Cardiac atrium fibroblast (primary cell): ENCODE data around the gene LRPPRC. TPM values are rescaled to one million over a fixed set of nuclear protein-coding genes. Genes with fewer than 3 reads are reported as not detected.

ENCODE experiments used
- total RNA-seq: library from RNA; depleted of rRNA; stranded (reverse); fragments of >200 nt; gene quantifications from 2 replicates; pipeline ENCODE4 v1.2.3, GENCODE V29; 2015

LRPPRC gene
- 31.2 and 42.3 TPM in 2 replicates for total RNA-seq

DNA sequence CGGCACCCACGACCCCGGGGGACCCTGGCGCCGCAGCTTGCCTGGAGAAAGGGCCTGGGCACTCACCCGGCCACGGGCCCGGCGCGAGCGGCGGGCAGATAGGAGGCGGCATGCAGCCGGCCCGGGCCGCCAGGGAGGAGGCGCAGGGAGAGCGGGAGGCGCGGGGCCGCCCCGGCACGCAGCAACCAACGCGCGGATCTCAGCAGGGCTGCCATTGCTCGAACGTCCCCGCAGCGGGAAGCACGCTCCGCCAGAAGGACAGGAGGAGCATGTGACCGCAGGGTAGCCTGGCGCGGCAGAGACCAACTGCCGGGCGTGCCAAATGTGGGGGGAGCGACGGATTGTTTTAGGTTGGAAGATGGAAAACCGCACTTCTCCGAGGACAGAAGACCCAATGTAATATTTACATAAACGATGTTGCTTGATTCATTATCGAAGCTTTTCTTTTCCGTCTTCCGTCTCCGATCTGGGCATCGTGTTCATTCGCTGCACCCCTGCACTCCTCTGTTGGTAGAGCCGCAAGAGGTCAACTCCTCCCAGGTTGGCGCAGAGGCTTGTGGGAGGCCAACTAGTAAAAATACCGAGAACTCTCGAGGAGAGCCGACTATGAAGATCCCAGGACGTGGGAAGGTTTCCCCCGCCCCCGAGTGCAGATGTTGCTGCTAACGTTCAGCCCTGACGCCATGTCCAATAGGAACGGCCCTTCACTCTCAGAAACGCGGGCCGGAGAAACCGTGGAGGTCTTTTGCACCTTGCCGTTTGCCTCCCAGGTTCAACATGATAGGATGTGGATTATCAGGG is at the start of gene LRPPRC:
TSS of gene LRPPRC (minus strand) at position 257 of the 801 bp plus-strand sequence. CDS start at position 215, 42 bp downstream.

GRCh38 chr2:43838560-43839267 is 157.1 kb downstream of the LRPPRC start, which contains the start of the genes ABCG5 and ABCG8:
TSS of gene ABCG5 (minus strand) at chr2:43838839. CDS start at chr2:43838679, 160 bp downstream.
TSS of gene ABCG8 (plus strand) at chr2:43838971. CDS start at chr2:43839054, 83 bp downstream.

Other genes with a start within 250 kb of the LRPPRC start
- 8.7 and 13.5 TPM in 2 replicates for gene DYNC2LI1, start 221.9 kb downstream of the LRPPRC start, total RNA-seq
- gene ABCG5, start 157.2 kb downstream of the LRPPRC start, total RNA-seq: not detected in 2 replicates
- gene ABCG8, start 157.0 kb downstream of the LRPPRC start, total RNA-seq: not detected in 2 replicates
- gene PPM1B, start 172.9 kb upstream of the LRPPRC start, total RNA-seq: 8.6 and 9.6 TPM in 2 replicates